MM.1S (cell line): ENCODE results near the gene DOCK11.

Experiments used
- DNase-seq: peaks from one replicate; pipeline ENCODE4 v3.0.0-alpha.2; 2015
- H2AFZ ChIP-seq: fragments of 300-600 bp; sonication (generic); 2 replicates; pipeline ENCODE4 v1.6.0; 2016; ENCODE audit warnings: antibody characterized with exemption, low read length
- H3F3A ChIP-seq: fragments of 300-600 bp; sonication (generic); 2 replicates; pipeline ENCODE4 v1.6.1; 2016; ENCODE audit warnings: mild to moderate bottlenecking, antibody characterized with exemption, low read length, moderate library complexity, mixed read lengths; ENCODE audit not compliant: insufficient read depth
- H3K27ac ChIP-seq: fragments of 300-600 bp; sonication (generic); 2 replicates; pipeline ENCODE4 v1.5.1; 2016; ENCODE audit warnings: mild to moderate bottlenecking, low read length
- H3K27me3 ChIP-seq: fragments of 300-600 bp; sonication (generic); replicated peaks from 2 replicates; pipeline ENCODE4 v1.6.0; 2016; ENCODE audit warnings: low read length; ENCODE audit not compliant: insufficient read depth
- H3K36me3 ChIP-seq: fragments of 300-600 bp; sonication (generic); replicated peaks from 2 replicates; pipeline ENCODE4 v1.6.1; 2016; ENCODE audit warnings: mild to moderate bottlenecking, low read length, mixed read lengths; ENCODE audit not compliant: insufficient read depth
- H3K4me1 ChIP-seq: fragments of 300-600 bp; sonication (generic); 2 replicates; pipeline ENCODE4 v1.6.1; 2016; ENCODE audit warnings: low read length, mixed read lengths
- H3K4me2 ChIP-seq: fragments of 300-600 bp; sonication (generic); 2 replicates; pipeline ENCODE4 v1.6.0; 2016; ENCODE audit warnings: low read depth, low read length
- H3K4me3 ChIP-seq: fragments of 300-600 bp; sonication (generic); 2 replicates; pipeline ENCODE4 v1.5.1; 2016; ENCODE audit warnings: low read length, mixed read lengths
- H3K79me2 ChIP-seq: fragments of 300-600 bp; sonication (generic); 2 replicates; pipeline ENCODE4 v1.6.1; 2016; ENCODE audit warnings: mixed run types, low read length, mixed read lengths
- H3K9ac ChIP-seq: fragments of 300-600 bp; sonication (generic); 2 replicates; pipeline ENCODE4 v1.6.1; 2016; ENCODE audit warnings: low read length, mixed read lengths
- H3K9me2 ChIP-seq: fragments of 300-600 bp; sonication (generic); replicated peaks from 2 replicates; pipeline ENCODE4 v1.6.1; 2016; ENCODE audit warnings: mild to moderate bottlenecking, low read length, mixed read lengths; ENCODE audit not compliant: insufficient read depth
- H3K9me3 ChIP-seq: fragments of 300-600 bp; sonication (generic); replicated peaks from 2 replicates; pipeline ENCODE4 v1.6.1; 2016; ENCODE audit warnings: mild to moderate bottlenecking, low read length, mixed read lengths; ENCODE audit not compliant: insufficient read depth
- H4K20me1 ChIP-seq: fragments of 300-600 bp; sonication (generic); 2 replicates; pipeline ENCODE4 v1.6.1; 2016; ENCODE audit warnings: mild to moderate bottlenecking, low read length, moderate library complexity, mixed read lengths; ENCODE audit not compliant: insufficient read depth
- CTCF ChIP-seq: fragments of 300-600 bp; sonication (generic); IDR thresholded peaks from 2 replicates; pipeline ENCODE4 v1.5.1; 2016; ENCODE audit warnings: antibody characterized with exemption, low read length, mixed read lengths
- EZH2 ChIP-seq: fragments of 300-600 bp; sonication (generic); optimal IDR thresholded peaks from 2 replicates; pipeline ENCODE3; 2017; ENCODE audit warnings: low read depth, mild to moderate bottlenecking, antibody characterized with exemption, low read length, mixed read lengths
- EZH2phosphoT487 ChIP-seq: fragments of 300-600 bp; sonication (generic); IDR thresholded peaks from 2 replicates; pipeline ENCODE4 v1.6.1; 2018; ENCODE audit warnings: antibody characterized with exemption, low read length

DOCK11 gene

GRCh38 chrX:118682258-118683014 is 186.8 kb downstream of the DOCK11 start:
- Histone ChIP-seq H3K36me3 (no peaks in the 10 kb centered on the region), H2AFZ (no peak overlapping the region), H3K79me2 (no peaks in the 10 kb centered on the region), H3K4me1 (no peaks in the 10 kb centered on the region), H3F3A (no peaks in the 10 kb centered on the region), H3K9me3 (no peaks in the 10 kb centered on the region), H3K4me2 (no peak overlapping the region), H3K27me3 (no peaks in the 10 kb centered on the region), H4K20me1 (no peaks in the 10 kb centered on the region), H3K9me2 (no peaks in the 10 kb centered on the region), H3K9ac (no peak overlapping the region), H3K4me3 (no peak overlapping the region), H3K27ac (no peak overlapping the region)
- TF ChIP-seq EZH2 (no peak), EZH2phosphoT487 (no peak), CTCF (no peak)
- no peak for DNase-seq

GRCh38 chrX:118685393-118685792 is 189.8 kb downstream of the DOCK11 start:
- no peaks in the 10 kb centered on the region for H3K27me3 ChIP-seq
- no peak for DNase-seq
- H4K20me1 ChIP-seq = no peaks in the 10 kb centered on the region
- no peak overlapping the region for H3K9ac ChIP-seq
- no peaks in the 10 kb centered on the region for H3K4me1 ChIP-seq
- no peaks in the 10 kb centered on the region for H3K9me2 ChIP-seq
- no peaks in the 10 kb centered on the region for H3F3A ChIP-seq
- H3K79me2 ChIP-seq = no peaks in the 10 kb centered on the region
- no peaks in the 10 kb centered on the region for H3K36me3 ChIP-seq
- no peak overlapping the region for H3K4me3 ChIP-seq
- H3K27ac ChIP-seq = no peak overlapping the region
- no peak overlapping the region for H3K4me2 ChIP-seq
- H3K9me3 ChIP-seq = no peaks in the 10 kb centered on the region
- TF ChIP-seq EZH2 = no peak
- no peak for TF ChIP-seq CTCF
- TF ChIP-seq EZH2phosphoT487 = no peak
- no peak overlapping the region for H2AFZ ChIP-seq

GRCh38 chrX:118688935-118689334 is 193.3 kb downstream of the DOCK11 start:
- no peak overlapping the region for H3K4me2 ChIP-seq
- H4K20me1 ChIP-seq = no peaks in the 10 kb centered on the region
- H3K27ac ChIP-seq = no peak overlapping the region
- H3K9ac ChIP-seq = no peak overlapping the region
- H3K4me1 ChIP-seq = no peaks in the 10 kb centered on the region
- no peak for DNase-seq
- H3K4me3 ChIP-seq = no peak overlapping the region
- TF ChIP-seq EZH2 (no peak), EZH2phosphoT487 (no peak), CTCF (no peak)
- no peaks in the 10 kb centered on the region for H3K79me2 ChIP-seq
- no peak overlapping the region for H2AFZ ChIP-seq
- H3K9me2 ChIP-seq = no peaks in the 10 kb centered on the region
- H3K9me3 ChIP-seq = no peaks in the 10 kb centered on the region
- no peaks in the 10 kb centered on the region for H3K36me3 ChIP-seq
- H3K27me3 ChIP-seq = no peaks in the 10 kb centered on the region
- no peaks in the 10 kb centered on the region for H3F3A ChIP-seq
